Measurements from ENCODE around the gene IL7R.
A peak's percentile ranks its signal among the peaks of the same experiment; 100 is the strongest.

Gene IL7R

GRCh38 chr5:35856765-35857351 is at the start of gene IL7R:
Gene IL7R (plus strand): TSS chr5:35856891. CDS start chr5:35856978, 87 bp downstream.
- DNase-seq, result no peak

DNA sequence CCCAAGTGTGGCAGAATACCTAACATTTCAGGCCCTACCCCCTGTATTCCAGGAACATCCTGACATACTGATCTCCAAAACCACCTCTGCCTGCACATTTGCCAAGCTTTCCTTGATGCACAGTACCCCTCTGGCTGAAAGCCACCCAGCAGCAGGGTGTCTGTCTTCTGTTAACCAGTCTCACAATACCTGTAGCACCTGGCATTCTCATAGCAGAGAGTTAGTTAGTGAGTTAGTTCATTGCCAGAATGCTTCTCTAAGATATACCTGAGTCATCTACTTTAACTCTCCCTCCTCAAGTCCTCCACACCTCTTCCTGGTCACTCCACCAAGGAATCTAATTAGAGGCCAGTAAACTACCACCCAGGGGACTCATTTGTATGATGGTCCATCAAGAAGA is 46.1 kb upstream of the IL7R start:
- DNase-seq, result no peak

DNA sequence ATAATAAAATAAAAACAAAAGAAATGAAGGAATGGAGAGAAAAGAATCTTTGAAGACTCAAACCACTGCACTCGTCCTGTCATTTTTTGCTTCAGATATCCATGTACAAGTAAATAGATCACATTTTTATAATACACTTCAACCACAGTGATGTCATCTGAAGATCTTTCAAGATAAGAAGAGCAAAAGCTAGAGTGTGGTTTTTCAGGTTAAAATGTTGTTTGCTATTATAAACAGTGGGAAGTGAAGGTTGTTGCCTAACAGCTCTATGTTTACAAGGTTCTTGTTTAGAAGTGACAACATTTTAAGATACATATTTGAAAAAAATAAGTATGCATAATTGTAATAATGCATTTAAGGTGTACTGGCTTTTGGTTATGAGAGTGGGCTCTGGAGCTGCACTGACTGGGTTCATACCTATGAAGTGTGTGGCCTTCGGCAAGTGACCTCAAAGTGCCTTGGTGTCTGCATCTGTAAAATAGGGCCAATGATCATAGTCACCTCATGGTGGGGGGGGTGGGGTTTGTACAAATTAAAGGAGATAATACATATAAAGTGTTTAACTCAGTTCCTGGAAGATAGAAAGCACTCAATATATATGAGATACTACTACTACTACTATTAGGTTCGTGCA is 45.5 kb upstream of the IL7R start:
- peak; percentile 61 for DNase-seq

DNA sequence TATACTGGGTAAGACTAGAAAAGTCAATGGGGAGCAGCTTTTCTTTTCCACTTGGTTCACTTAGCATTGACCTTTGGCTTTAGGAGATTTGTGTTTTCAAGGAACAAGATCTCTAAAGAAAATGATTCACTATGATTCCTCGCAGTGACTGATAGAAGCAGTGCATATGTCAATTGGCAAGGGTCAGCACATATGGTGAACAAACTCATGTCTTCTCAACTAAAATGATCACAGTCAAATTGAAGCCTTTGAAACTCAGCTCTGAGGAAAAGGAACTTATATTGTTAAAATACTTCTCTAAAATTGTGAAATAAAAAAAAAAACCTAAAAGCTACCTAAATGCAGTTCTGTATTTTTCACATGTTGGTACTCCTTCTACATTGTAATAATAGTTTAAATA is 43.2 kb upstream of the IL7R start:
- no peak for DNase-seq

DNA sequence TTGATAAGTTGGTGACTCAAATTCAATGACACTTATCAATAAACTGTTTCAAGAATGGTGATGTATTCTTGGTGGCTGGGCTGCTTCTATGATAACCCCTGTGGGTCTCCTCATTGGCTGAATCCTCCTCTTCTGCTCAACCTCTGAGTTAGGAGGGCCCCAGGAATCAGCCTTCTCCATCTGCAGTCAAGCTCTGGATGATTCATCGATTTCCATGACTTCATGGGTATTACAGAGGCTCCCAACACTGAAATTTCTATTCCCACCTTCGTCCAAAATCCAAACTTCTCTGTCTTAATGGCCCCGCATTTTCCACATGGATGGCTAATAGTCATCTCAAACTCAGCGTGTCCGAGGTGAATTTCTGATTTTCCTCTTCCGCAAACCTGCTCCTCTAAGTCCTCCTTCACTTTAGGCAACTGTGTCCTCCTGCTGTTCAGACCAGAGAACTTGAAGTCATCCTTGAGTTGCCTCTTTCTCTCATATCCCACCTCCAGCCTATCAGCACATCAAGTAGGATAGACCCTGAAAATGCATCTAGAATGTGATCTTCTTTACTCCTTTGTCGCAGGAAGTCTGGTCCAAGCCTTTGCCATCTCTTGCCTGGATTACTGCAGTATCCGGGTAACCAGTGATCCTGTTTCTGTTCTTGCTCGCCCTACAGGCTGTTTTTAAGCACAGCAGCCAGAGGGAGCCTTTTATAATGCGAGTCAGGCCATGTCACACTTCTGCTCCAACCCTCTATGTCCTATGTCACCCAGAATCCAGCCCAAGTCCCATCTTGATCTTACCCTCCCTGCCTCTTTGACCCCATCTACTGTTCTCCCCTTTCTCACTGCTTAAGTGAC is 41.4 kb upstream of the IL7R start:
- peak; percentile 65 for DNase-seq

DNA sequence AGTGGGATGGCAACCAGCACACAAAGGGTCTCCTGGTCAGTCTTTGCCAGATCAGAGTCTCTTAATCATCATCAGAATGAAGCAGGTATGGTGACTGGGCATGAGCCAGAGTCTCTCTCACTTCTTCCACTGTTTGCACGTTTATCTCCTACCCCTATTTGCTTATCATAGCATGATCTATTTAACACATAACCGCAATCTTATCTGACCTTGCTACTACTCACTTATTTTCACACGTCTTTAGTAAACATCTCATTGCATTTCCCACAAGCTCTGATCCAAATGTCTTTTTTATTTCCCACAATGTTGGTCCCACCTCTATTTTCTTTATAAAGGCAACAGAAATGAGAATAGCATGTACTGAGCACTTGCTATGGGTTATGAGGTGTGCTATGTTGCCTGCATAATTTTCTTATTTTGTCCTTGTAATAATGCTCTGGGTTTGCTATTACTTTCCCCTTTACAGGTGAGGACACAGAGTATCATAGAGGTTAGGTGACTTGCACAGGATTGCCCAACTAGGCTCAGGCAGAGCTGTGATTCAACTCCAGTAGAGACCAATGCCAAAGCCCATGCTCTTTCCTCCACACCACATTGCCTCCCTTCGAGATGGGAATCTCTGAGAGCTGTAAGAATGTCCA is 39.7 kb upstream of the IL7R start:
- no peak for DNase-seq

- DNase-seq, result no peak
Observed at GRCh38 chr5:35819026-35819425, 37.7 kb upstream of the IL7R start.

DNA sequence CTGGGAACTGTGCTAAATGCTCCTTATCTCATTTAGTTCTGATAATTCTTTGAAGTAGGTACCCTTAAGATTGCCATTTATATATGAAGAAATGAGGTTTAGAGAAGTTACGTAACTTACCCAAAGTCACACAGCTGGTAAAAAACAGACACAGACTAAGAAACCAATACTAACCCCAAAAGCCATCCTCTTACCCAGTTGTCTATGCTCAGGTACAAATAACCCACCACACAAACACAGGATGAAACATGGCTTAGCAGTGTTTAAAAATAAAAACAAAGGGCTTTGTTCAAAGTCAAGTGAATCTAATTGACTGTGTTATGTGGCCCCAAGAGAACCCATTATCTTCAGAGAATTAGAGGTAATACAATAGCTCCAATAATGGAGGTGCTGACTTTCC is 37.0 kb upstream of the IL7R start:
- no peak for DNase-seq

- no peak for DNase-seq
Observed at GRCh38 chr5:35820735-35821134, 36.0 kb upstream of the IL7R start.

- peak; percentile 65 for DNase-seq
Observed at GRCh38 chr5:35821513-35821912, 35.2 kb upstream of the IL7R start.

GRCh38 chr5:35822511-35822910 is 34.2 kb upstream of the IL7R start:
- DNase-seq, result peak; percentile 51

- no peak for DNase-seq
Observed at GRCh38 chr5:35823347-35824098, 33.2 kb upstream of the IL7R start.

- DNase-seq, result no peak
Observed at GRCh38 chr5:35826056-35826455, 30.6 kb upstream of the IL7R start.

- peak; percentile 48 for DNase-seq
Observed at GRCh38 chr5:35826554-35826953, 30.1 kb upstream of the IL7R start.

- no peak for DNase-seq
Observed at GRCh38 chr5:35828082-35828598, 28.6 kb upstream of the IL7R start.

DNA sequence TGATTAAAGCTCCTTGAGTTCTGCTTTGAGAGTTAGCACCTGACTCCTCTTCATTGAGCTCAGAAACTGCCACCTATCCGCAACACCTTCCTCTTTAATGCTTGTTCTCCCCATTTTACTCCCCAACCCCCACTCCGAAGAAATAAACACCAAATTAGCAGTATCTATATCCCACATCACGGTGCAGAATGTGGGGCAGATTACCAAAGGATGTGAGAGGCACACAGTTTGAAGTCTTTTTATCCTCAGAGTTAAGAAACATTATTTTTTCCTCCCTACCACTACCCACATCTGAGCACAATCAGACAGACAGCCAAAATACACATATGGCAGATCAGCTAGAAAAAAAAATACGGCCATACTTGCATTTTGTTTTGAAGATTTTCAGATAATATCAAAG is 26.1 kb upstream of the IL7R start:
- DNase-seq, result no peak

GRCh38 chr5:35832762-35833161 is 23.9 kb upstream of the IL7R start:
- DNase-seq, result no peak

- DNase-seq, result no peak
Observed at GRCh38 chr5:35833224-35833623, 23.5 kb upstream of the IL7R start.

DNA sequence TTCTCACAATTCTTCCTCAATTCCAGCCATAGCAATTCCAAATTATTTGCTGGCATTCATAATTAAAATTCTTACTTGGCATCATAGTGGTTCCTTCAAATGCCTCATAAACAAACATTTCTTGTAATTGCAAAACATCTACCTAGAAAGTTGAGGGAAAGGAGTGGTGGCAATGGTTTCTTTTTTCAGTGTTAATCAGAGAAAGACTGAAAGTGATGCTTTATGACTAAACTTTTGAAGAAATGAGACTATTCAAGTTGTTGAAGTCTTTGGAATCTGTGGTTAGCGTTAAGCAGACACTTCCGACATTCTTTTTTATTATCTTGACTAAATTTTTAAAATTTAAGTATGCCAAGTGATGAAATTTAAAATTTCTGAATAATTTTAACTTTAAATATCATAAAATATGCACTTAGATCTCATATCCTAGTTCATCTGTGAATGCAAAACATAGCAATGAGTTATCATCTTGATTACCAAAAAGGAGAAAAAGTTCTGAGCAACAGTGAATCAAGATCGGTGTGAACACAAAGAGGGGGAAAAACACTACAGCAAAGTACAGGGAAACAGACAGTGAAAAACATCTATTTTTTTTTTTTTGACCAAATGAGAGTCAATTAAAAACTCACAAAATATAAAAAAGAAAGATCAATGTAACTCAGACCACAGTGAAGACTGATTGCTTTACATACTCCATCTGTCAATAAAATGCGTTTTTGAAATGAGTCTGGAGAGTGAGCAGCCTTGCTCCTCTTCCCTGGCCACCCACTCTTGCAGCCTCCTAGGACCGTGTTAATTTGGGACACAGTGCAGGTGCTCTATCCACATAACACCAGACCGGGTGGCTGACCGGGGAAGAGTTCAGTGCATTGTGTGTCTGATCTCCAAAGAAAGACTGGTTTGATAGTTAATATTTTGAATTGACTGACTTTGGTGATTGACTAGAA is 20.6 kb upstream of the IL7R start:
- DNase-seq, result no peak

GRCh38 chr5:35838370-35839042 is 18.2 kb upstream of the IL7R start:
- peak; percentile 68 for DNase-seq

GRCh38 chr5:35842856-35843255 is 13.8 kb upstream of the IL7R start:
- no peak for DNase-seq

Data from activated CD4-positive, alpha-beta T cell treated with anti-CD3 and anti-CD28 coated beads for 48 hours (primary cell).